Activated T-cell treated with anti-CD3 and anti-CD28 coated beads, Interleukin-2, amount 50 U/mL, for 72 hours (primary cell): ENCODE measurements around the gene UBR7. TPM values are rescaled to one million over a fixed set of nuclear protein-coding genes. Genes with fewer than 3 reads are reported as not detected.
"Not testable (repeated sequence)": the region's sequence is repeated elsewhere in the genome, so short reads cannot be mapped to it uniquely, and the experiment has no call there.

ENCODE experiments used
- ATAC-seq, 2 donors: fragments of 150-1000 bp; cut with Tn5 transposase; replicated peaks in 1 of 2; 2 replicates each; pipeline ENCODE4 v1.10.0; 2021; ENCODE audit warnings: moderate library complexity in 2 of 2, mild to moderate bottlenecking in 1 of 2
- DNase-seq, 2 donors: peaks; one replicate each; pipeline ENCODE4 v3.0.0; 2021 to 2022; ENCODE audit warnings: mixed read lengths in 1 of 2
- H3K27ac Mint-ChIP-seq: one replicate; pipeline ENCODE4 v1.8.0; 2022; ENCODE audit warnings: mild to moderate bottlenecking, moderate library complexity, mixed read lengths
- H3K27me3 Mint-ChIP-seq: one replicate; pipeline ENCODE4 v1.8.0; 2022; ENCODE audit warnings: low read depth, mixed read lengths
- H3K36me3 Mint-ChIP-seq, 2 donors: one replicate each; pipeline ENCODE4 v1.8.0; 2022; ENCODE audit warnings: mixed read lengths in 2 of 2, mild to moderate bottlenecking in 1 of 2; ENCODE audit not compliant: insufficient read depth in 2 of 2
- H3K4me1 Mint-ChIP-seq: one replicate; pipeline ENCODE4 v1.8.0; 2022; ENCODE audit warnings: low read depth, mixed read lengths
- H3K4me3 Mint-ChIP-seq, 2 donors: one replicate each; pipeline ENCODE4 v1.8.0; 2022; ENCODE audit warnings: mild to moderate bottlenecking in 2 of 2, mixed read lengths in 2 of 2, moderate library complexity in 2 of 2
- H3K9me3 Mint-ChIP-seq, 2 donors: one replicate each; pipeline ENCODE4 v1.8.0; 2022; ENCODE audit warnings: mixed read lengths in 2 of 2
- total RNA-seq, 2 donors: library from RNA; stranded (reverse); gene quantifications; one replicate each; pipeline ENCODE4 v1.2.3, GENCODE V29; 2022

UBR7 gene, protein sequence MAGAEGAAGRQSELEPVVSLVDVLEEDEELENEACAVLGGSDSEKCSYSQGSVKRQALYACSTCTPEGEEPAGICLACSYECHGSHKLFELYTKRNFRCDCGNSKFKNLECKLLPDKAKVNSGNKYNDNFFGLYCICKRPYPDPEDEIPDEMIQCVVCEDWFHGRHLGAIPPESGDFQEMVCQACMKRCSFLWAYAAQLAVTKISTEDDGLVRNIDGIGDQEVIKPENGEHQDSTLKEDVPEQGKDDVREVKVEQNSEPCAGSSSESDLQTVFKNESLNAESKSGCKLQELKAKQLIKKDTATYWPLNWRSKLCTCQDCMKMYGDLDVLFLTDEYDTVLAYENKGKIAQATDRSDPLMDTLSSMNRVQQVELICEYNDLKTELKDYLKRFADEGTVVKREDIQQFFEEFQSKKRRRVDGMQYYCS
- total RNA-seq, result 10 to 100 TPM; 35.2 to 36.3 TPM

DNA sequence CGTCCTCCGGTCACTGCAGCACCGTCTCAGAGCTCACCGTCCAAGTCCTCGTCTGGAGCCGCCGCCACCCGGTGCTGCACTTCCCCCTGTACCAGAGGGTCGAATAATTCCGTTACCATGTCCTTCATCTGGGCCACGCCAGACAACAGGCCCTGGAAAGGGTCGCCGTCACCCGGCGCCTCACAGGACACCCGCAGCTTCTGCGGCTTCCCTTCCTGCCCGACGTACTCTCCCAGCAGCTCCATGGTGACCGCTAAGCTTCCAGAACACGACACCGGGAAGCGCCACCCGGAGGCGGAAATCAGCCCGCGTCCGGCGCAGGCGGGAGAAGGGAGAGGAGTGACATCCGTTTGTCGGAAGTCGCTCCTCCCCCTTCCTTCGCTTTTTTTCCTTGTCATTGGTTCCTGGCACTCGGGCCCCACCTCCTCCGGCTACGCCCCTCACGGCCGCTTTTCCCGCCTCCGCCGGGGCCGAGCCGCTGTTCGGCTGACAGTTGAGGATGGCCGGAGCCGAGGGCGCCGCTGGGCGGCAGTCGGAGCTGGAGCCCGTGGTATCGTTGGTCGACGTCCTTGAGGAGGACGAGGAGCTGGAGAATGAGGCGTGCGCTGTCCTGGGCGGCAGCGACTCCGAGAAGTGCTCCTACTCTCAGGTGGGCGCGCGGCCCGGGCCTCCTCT, at the start of gene UBR7, which contains the start of gene GON7:
Gene UBR7, plus strand, starts transcription at position 464 of the 675 bp plus-strand sequence. Its CDS starts 36 bp downstream, at position 500.
Gene GON7, minus strand, starts transcription at position 273 of the 675 bp plus-strand sequence. Its CDS starts 28 bp downstream, at position 245.
- Mint-ChIP-seq H3K4me3 (peak within 1 kb of the TSS; percentile 78 to 99), H3K9me3 (no peaks in the 10 kb centered on the region), H3K27me3 (no peaks in the 10 kb centered on the region), H3K4me1 (peaks cover 45% of the 10 kb centered on the region), H3K27ac (peak within 1 kb of the TSS; percentile 98), H3K36me3 (peaks cover 6 to 15% of the 10 kb centered on the region in 2 donors)
- ATAC-seq, result peak; percentile 96
- peak; percentile 93 to 94 for DNase-seq

DNA sequence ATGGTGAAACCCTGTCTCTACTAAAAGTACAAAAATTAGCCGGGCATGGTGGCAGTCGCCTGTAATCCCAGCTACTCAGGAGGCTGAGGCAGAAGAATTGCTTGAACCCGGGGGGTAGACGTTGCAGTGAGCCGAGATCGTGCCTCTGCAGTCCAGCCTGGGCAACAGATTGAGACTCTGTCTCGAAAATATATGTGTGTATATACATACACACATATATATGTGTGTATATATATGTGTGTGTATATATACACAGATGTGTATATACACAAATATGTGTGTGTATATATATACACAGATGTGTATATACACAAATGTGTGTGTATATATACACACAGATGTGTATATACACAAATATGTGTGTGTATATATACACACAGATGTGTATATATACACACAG, 48.7 kb upstream of the UBR7 start:
- not testable (repeated sequence) for H3K4me3 Mint-ChIP-seq, H3K27ac Mint-ChIP-seq, H3K27me3 Mint-ChIP-seq, H3K4me1 Mint-ChIP-seq, DNase-seq, H3K36me3 Mint-ChIP-seq, H3K9me3 Mint-ChIP-seq
- ATAC-seq, result peak; percentile 43 to 69

DNA sequence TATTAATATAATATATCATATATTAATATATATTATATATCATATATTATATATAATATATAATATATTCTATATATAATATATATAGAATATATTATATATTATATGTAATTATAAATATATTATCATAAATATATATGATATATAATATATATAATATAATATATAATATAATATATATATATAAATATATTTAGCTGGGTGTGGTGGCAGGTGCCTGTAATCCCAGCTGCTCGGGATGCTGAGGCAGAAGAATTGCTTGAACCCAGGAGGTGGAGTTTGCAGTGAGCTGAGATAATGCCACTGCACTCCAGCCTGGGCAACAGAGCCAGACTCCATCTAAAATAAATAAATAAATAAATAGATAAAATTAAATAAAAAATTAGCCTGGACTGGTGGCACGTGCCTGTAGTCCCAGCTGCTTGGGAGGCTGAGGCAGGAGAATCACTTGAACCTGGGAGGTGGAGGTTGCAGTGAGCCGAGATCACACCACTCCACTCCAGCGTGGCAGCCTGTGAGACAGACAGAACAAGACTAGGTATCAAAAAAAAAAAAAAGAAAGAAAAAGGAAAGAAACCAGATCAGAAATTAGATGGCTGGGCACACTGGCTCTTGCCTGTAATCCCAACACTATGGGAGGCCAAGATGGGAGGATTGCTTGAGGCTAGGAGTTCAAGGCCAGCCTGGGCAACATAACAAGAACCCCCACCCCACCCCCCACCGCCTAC, 47.3 kb upstream of the UBR7 start:
- H3K27ac Mint-ChIP-seq, H3K36me3 Mint-ChIP-seq, H3K9me3 Mint-ChIP-seq, H3K27me3 Mint-ChIP-seq, H3K4me3 Mint-ChIP-seq, DNase-seq, H3K4me1 Mint-ChIP-seq: not testable (repeated sequence)
- ATAC-seq, result peak; percentile 52 to 64

DNA sequence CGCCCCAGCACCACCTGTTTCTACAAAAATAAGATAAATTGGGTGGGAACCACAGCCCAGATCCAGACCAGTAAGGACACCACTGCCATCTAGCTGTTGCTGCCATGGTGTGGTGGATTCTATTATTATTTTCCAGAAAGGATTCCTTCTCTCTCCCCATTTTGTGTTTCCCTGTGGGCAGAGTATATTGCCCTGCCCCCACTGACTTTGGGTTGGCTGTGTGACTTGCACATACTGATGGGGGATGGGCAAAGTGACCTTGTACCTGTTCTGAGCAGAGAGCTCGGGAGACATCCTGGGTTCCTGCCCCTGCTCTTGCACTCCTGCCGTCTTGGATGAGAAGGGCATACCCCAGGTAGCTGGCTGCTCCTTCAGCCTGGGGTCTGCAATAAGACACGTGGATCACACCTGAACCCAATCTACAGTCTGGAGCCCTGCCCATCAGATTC, 46.7 kb upstream of the UBR7 start:
- H3K27ac Mint-ChIP-seq, result no peak overlapping the region
- no peaks in the 10 kb centered on the region for H3K9me3 Mint-ChIP-seq
- no peaks in the 10 kb centered on the region for H3K4me1 Mint-ChIP-seq
- no peak overlapping the region for H3K4me3 Mint-ChIP-seq
- H3K27me3 Mint-ChIP-seq, result no peaks in the 10 kb centered on the region
- H3K36me3 Mint-ChIP-seq, result no peaks in the 10 kb centered on the region
- DNase-seq (no peak), ATAC-seq (peak; percentile 42 to 66)

DNA sequence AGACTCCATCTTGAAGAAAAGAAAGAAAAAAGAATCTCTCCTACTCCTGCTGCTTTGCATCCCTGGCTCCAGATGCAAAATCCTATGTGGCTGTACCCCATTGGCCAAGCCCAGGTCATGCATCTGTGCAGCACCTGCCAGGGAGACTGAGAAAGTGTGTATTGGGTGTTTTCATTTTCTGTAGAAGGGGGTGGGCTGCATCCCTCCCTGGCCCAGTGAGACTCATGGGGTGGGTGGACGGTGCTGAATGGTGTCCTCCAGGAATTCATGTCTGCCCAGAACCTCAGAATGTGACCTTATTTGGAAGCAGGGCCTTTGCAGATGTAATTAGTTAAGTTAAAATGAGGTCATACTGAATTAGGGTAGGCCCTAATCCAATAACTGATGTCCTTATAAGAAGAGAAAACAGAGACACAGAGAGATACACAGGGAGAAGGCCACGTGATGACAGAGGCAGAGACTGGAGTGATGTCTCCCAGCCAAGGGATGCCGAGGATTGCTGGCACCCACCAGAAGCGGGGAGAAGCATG, 45.6 kb upstream of the UBR7 start:
- ATAC-seq, result no peak
- no peaks in the 10 kb centered on the region for H3K4me1 Mint-ChIP-seq
- H3K36me3 Mint-ChIP-seq, result no peaks in the 10 kb centered on the region
- H3K9me3 Mint-ChIP-seq, result no peaks in the 10 kb centered on the region
- DNase-seq, result no peak
- no peak overlapping the region for H3K4me3 Mint-ChIP-seq
- no peaks in the 10 kb centered on the region for H3K27me3 Mint-ChIP-seq
- no peak overlapping the region for H3K27ac Mint-ChIP-seq

DNA sequence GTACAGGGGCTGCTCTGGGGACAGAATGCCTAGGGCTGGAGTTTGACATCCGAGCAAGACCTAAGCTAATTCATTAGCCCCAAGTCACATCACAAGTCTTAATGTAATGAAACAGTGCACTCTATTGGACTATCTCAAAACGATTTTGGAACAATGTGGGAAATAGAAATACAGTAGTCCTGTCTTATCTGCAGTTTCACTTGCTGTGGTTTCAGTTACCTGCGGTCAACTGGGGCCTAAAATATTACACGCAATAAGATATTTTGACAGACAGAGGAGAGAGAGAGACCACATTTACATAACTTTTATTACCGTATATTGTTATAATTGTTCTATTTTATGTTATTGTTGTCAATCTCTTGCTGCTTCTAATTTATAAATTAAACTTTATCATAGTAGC, 43.5 kb upstream of the UBR7 start:
- Mint-ChIP-seq H3K36me3 (no peaks in the 10 kb centered on the region), H3K9me3 (no peaks in the 10 kb centered on the region), H3K27ac (no peak overlapping the region), H3K4me1 (no peaks in the 10 kb centered on the region), H3K4me3 (no peak overlapping the region), H3K27me3 (no peaks in the 10 kb centered on the region)
- ATAC-seq (no peak), DNase-seq (no peak)

DNA sequence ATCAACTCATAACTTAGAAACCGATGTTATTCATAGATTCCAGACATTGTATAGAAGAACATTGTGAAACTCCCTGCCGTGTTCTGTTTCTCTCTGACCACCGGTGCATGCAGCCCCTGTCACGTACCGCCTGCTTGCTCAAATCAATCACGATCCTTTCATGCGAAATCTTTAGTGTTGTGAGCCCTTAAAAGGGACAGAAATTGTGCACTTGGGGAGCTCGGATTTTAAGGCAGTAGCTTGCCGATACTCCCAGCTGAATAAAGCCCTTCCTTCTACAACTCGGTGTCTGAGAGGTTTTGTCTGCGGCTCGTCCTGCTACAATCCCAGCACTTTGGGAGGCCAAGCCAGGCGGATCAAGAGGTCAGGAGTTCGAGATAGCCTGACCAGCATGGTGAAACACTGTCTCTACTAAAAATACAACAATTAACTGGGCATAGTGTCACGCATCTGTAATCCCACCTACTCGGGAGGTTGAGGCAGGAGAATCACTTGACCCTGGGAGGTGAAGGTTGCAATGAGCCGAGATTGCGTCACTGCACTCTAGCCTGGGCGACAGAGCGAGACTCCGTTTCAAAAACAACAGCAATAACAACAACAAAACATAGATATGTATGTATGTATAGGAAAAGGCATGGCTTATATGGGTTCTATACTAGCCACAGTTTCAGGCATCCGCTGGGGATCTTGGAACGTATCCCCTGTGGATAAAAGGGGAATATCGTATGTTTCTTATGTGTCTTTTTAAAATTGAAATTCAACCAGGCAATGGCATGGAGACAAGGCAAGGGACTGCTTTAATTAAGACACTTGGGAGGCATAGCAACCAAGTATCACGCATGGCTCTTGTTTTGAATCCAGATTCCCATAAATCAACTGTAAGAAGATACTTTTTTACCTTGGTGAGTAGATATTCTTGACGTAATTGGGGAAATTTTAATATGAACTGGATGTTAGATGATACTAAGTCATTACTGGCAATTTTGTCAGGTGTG, 41.5 kb upstream of the UBR7 start:
- H3K9me3 Mint-ChIP-seq, H3K27me3 Mint-ChIP-seq, H3K4me3 Mint-ChIP-seq: not testable (repeated sequence)

DNA sequence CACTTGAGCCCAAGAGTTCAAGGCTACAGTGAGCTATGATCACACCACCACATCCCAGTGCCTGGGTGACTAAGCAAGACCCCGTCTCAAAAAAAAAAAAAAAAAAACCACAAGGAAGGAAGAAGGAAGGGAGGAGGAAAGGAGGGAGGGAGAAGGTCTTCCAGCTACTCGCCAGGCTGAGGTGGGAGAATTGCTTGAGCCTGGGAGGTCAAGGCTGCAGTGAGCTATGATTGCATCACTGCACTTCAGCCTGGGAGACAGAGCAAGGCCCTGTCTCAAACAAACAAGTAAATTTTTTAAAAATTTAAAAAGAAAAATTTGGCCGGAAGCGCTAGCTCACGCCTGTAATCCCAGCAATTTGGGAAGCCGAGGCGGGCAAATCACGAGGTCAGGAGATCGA, 38.4 kb upstream of the UBR7 start:
- ATAC-seq, H3K36me3 Mint-ChIP-seq, H3K4me1 Mint-ChIP-seq, DNase-seq, H3K27me3 Mint-ChIP-seq, H3K4me3 Mint-ChIP-seq, H3K27ac Mint-ChIP-seq, H3K9me3 Mint-ChIP-seq: not testable (repeated sequence)

More for the DNA sequence above, 41.5 kb upstream of the UBR7 start:
- not testable (repeated sequence) for H3K36me3 Mint-ChIP-seq, H3K4me1 Mint-ChIP-seq, ATAC-seq, H3K27ac Mint-ChIP-seq, DNase-seq

DNA sequence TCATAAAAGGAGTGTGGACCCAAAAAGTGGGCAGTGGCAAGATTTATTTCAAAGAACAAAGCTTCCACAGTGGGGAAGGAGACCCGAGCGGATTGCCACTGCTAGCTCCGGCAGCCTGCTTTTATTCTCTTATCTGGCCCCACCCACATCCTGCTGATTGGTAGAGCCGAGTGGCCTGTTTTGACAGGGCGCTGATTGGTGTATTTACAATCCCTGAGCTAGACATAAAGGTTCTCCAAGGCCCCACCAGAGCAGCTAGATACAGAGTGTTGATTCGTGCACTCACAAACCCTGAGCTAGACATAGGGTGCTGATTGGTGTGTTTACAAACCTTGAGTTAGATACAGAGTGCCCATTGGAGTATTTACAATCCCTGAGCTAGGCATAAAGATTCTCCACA, 37.4 kb upstream of the UBR7 start:
- H3K4me3 Mint-ChIP-seq, H3K36me3 Mint-ChIP-seq, H3K27ac Mint-ChIP-seq, DNase-seq, H3K27me3 Mint-ChIP-seq, ATAC-seq, H3K9me3 Mint-ChIP-seq, H3K4me1 Mint-ChIP-seq: not testable (repeated sequence)

DNA sequence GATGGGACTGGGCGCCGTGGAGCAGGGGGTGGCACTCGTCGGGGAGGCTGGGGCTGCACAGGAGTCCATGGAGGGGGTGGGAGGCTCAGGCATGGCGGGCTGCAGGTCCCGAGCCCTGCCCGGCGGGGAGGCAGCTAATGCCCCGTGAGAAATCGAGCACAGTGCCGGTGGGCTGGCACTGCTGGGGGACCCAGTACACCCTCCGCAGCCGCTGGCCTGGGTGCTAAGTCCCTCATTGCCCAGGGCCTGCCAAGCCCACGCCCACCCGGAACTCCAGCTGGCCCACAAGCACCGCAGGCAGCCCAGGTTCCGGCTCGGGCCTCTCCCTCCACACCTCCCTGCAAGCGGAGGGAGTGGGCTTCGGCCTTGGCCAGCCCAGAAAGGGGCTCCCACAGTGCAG, 36.9 kb upstream of the UBR7 start:
- not testable (repeated sequence) for H3K4me1 Mint-ChIP-seq, DNase-seq, H3K9me3 Mint-ChIP-seq, H3K36me3 Mint-ChIP-seq, H3K27me3 Mint-ChIP-seq, H3K27ac Mint-ChIP-seq, H3K4me3 Mint-ChIP-seq, ATAC-seq

DNA sequence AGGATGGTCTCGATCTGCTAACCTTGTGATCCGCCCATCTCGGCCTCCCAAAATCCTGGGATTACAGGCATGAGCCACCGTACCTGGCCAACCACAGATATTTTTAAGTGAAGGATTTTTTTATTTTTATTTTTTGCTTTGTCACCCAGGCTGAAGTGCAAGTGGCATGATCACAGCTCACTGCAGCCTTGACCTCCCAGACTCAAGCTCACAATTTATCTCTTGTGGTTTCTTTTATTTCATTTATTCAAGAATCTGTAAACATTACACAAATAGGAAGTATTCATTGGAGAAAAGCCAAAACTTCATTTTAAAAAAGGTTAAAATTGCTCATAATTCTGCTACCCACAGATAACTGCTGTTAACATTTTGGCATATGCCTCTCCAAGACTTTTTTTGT, 35.7 kb upstream of the UBR7 start:
- H3K27me3 Mint-ChIP-seq, result no peaks in the 10 kb centered on the region
- H3K36me3 Mint-ChIP-seq, result no peaks in the 10 kb centered on the region
- H3K4me1 Mint-ChIP-seq, result no peaks in the 10 kb centered on the region
- DNase-seq, result no peak
- H3K9me3 Mint-ChIP-seq, result no peaks in the 10 kb centered on the region
- ATAC-seq, result no peak
- no peak overlapping the region for H3K4me3 Mint-ChIP-seq
- H3K27ac Mint-ChIP-seq, result no peak overlapping the region

DNA sequence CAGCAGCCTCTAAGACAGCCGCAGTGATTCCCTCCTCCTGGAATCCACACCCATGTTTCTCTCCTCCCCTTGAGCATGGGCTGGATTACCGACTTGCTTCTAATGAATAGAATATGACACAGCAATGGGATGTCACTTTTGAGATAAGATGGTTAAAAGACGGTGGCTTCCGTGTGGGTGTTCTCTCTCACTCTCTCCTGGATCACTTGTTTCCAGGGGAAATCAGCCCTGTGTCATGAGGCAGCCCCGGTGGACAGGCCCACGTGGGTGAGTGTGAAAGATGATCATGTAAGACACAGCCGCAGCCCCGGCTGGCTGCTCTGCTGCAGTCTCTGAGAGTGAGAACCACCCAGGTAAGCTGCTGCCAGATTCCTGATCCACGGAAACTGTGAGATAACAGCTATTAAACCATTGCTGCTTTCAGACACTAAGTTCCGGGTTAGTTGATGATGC, 33.1 kb upstream of the UBR7 start:
- no peak overlapping the region for H3K27ac Mint-ChIP-seq
- H3K4me1 Mint-ChIP-seq, result peaks cover 12% of the 10 kb centered on the region
- H3K27me3 Mint-ChIP-seq, result no peaks in the 10 kb centered on the region
- DNase-seq (no peak), ATAC-seq (peak; percentile 27 to 62)
- no peak overlapping the region for H3K4me3 Mint-ChIP-seq
- H3K9me3 Mint-ChIP-seq, result no peaks in the 10 kb centered on the region
- H3K36me3 Mint-ChIP-seq, result no peaks in the 10 kb centered on the region
